H54 (cell line): Measurements from ENCODE around the gene TNS3.

Experiments
- DNase-seq: peaks from one replicate; pipeline ENCODE4 v3.0.0; 2011; ENCODE audit warnings: low spot score, mixed read lengths; ENCODE audit not compliant: insufficient read length
- FAIRE-seq: peaks from 3 replicates; lab custom pipeline; 2011; peaks lifted over from hg19 to GRCh38; lab: Jason Lieb, UNC
- POLR2A ChIP-seq: IDR thresholded peaks from 2 replicates; pipeline ENCODE4 v1.6.1; 2011; ENCODE audit warnings: low read depth, mild to moderate bottlenecking, low read length

Gene TNS3

GRCh38 chr7:47249361-47249760, 332.6 kb downstream of the TNS3 start:
- DNase-seq (no peak), FAIRE-seq (no peak)
- TF ChIP-seq POLR2A, result no peak

GRCh38 chr7:47248797-47249196, 333.1 kb downstream of the TNS3 start:
- no peak for TF ChIP-seq POLR2A
- no peak for FAIRE-seq
- no peak for DNase-seq

- TF ChIP-seq POLR2A, result no peak
- DNase-seq (no peak), FAIRE-seq (no peak)
These were observed 334.8 kb downstream of the TNS3 start for GRCh38 chr7:47247132-47247531.

GRCh38 chr7:47244692-47245091, 337.2 kb downstream of the TNS3 start:
- DNase-seq (no peak), FAIRE-seq (no peak)
- no peak for TF ChIP-seq POLR2A

GRCh38 chr7:47241112-47242065, 340.5 kb downstream of the TNS3 start:
- FAIRE-seq (no peak), DNase-seq (no peak)
- no peak for TF ChIP-seq POLR2A

GRCh38 chr7:47239931-47240421, 341.9 kb downstream of the TNS3 start:
- FAIRE-seq, result no peak

GRCh38 chr7:47239034-47239433, 342.9 kb downstream of the TNS3 start:
- TF ChIP-seq POLR2A, result no peak
- no peak for DNase-seq
- no peak for FAIRE-seq

More at GRCh38 chr7:47239931-47240421, 341.9 kb downstream of the TNS3 start:
- no peak for DNase-seq
- TF ChIP-seq POLR2A, result no peak

- no peak for FAIRE-seq
- TF ChIP-seq POLR2A, result no peak
- DNase-seq, result no peak
These were observed 345.3 kb downstream of the TNS3 start for GRCh38 chr7:47236480-47237129.

GRCh38 chr7:47233996-47234395, 347.9 kb downstream of the TNS3 start:
- FAIRE-seq, result no peak
- no peak for TF ChIP-seq POLR2A
- DNase-seq, result no peak

- TF ChIP-seq POLR2A, result no peak
- DNase-seq (no peak), FAIRE-seq (no peak)
These were observed 349.0 kb downstream of the TNS3 start for GRCh38 chr7:47232751-47233412.

GRCh38 chr7:47231627-47232026, 350.3 kb downstream of the TNS3 start:
- no peak for FAIRE-seq
- TF ChIP-seq POLR2A, result no peak
- no peak for DNase-seq

GRCh38 chr7:47231032-47231431, 350.9 kb downstream of the TNS3 start:
- DNase-seq (no peak), FAIRE-seq (no peak)
- no peak for TF ChIP-seq POLR2A

GRCh38 chr7:47228386-47229014, 353.4 kb downstream of the TNS3 start:
- DNase-seq, result peak; percentile 85
- no peak for FAIRE-seq
- no peak for TF ChIP-seq POLR2A
